Suprapubic skin (tissue), 4 donors: ENCODE results near the gene SERGEF. TPM values are rescaled to one million over a fixed set of nuclear protein-coding genes. Genes with fewer than 3 reads are reported as not detected.
"Not testable (repeated sequence)": the region's sequence is repeated elsewhere in the genome, so short reads cannot be mapped to it uniquely, and the experiment has no call there.

Source experiments
- DNase-seq, 2 donors: peaks; one replicate each; pipeline ENCODE4 v3.0.0-alpha.2; 2019; ENCODE audit warnings: low spot score in 2 of 2
- H3K27ac ChIP-seq: fragments of 200-600 bp; sonication (generic); one replicate; pipeline ENCODE4 v1.5.1; 2019
- H3K27me3 ChIP-seq: fragments of 200-600 bp; sonication (generic); one replicate; pipeline ENCODE4 v1.5.1; 2019
- H3K36me3 ChIP-seq: fragments of 200-600 bp; sonication (generic); one replicate; pipeline ENCODE4 v1.5.1; 2019
- H3K4me1 ChIP-seq: fragments of 200-600 bp; sonication (generic); one replicate; pipeline ENCODE4 v1.5.1; 2019
- H3K4me3 ChIP-seq: fragments of 200-600 bp; sonication (generic); one replicate; pipeline ENCODE4 v1.5.1; 2019; ENCODE audit warnings: mild to moderate bottlenecking
- H3K9me3 ChIP-seq: fragments of 200-600 bp; sonication (generic); one replicate; pipeline ENCODE4 v1.5.1; 2019
- CTCF ChIP-seq, 2 donors: fragments of 200-600 bp in 1 of 2; fragments of 450-650 bp in 1 of 2; sonication (generic) in 1 of 2; IDR thresholded peaks; one replicate each; pipeline ENCODE4 v1.5.1; 2016 to 2019; ENCODE audit warnings: antibody characterized with exemption in 2 of 2, mild to moderate bottlenecking in 1 of 2, moderate library complexity in 1 of 2
- EP300 ChIP-seq: sonication (generic); formaldehyde crosslinking; IDR thresholded peaks from one replicate; pipeline ENCODE4 v1.6.1; 2017; ENCODE audit warnings: antibody characterized with exemption
- POLR2A ChIP-seq, 2 donors: fragments of 450-650 bp; IDR thresholded peaks; one replicate each; pipeline ENCODE4 v1.6.1; 2017; ENCODE audit warnings: antibody characterized with exemption in 2 of 2, mild to moderate bottlenecking in 2 of 2, moderate library complexity in 2 of 2
- POLR2AphosphoS5 ChIP-seq, 3 donors: sonication (generic); formaldehyde crosslinking; IDR thresholded peaks; one replicate each; pipeline ENCODE4 v1.6.1; 2017; ENCODE audit warnings: antibody characterized with exemption in 3 of 3
- WGBS: methylation state at CpG from one replicate; pipeline ENCODE4 v1.1.5; 2018; 5-methylcytosine and 5-hydroxymethylcytosine counted together
- total RNA-seq, 4 donors: library from RNA; depleted of rRNA; stranded (reverse); fragments of >200 nt; gene quantifications; one replicate each; pipeline ENCODE4 v1.1.0, GENCODE V29; 2016

The SERGEF gene
- total RNA-seq, 4 donors from 2014 or later, result 24.1 to 37.4 (median 29.9) TPM

- Histone ChIP-seq H3K27ac (no peak overlapping the region), H3K36me3 (peaks cover 10% of the 10 kb centered on the region), H3K27me3 (no peaks in the 10 kb centered on the region), H3K4me1 (peaks cover 25% of the 10 kb centered on the region), H3K9me3 (no peaks in the 10 kb centered on the region), H3K4me3 (no peak overlapping the region)
- DNase-seq, result no peak
- 82% methylated on average over 10 of the region's 10 CpGs for WGBS
- no peak for TF ChIP-seq POLR2AphosphoS5 (IDR thresholded peaks at IDR 0.05)
- TF ChIP-seq EP300, result no peak
- TF ChIP-seq POLR2A (IDR thresholded peaks at IDR 0.05), result no peak
- no peak for TF ChIP-seq CTCF (IDR thresholded peaks at IDR 0.05)
Measured at GRCh38 chr11:18010977-18011586, 1.8 kb downstream of the SERGEF start.

GRCh38 chr11:18010121-18010670, 2.7 kb downstream of the SERGEF start:
- no peaks in the 10 kb centered on the region for H3K27me3 ChIP-seq
- no peak for TF ChIP-seq POLR2AphosphoS5 (IDR thresholded peaks at IDR 0.05)
- TF ChIP-seq CTCF (IDR thresholded peaks at IDR 0.05), result no peak
- no peak for TF ChIP-seq EP300
- no peak for TF ChIP-seq POLR2A (IDR thresholded peaks at IDR 0.05)
- H3K27ac ChIP-seq, result no peak overlapping the region
- peaks cover 19% of the 10 kb centered on the region for H3K36me3 ChIP-seq
- H3K4me3 ChIP-seq, result no peak overlapping the region
- DNase-seq, result no peak
- peaks cover 25% of the 10 kb centered on the region for H3K4me1 ChIP-seq
- H3K9me3 ChIP-seq, result no peaks in the 10 kb centered on the region

GRCh38 chr11:18005376-18006129, 7.3 kb downstream of the SERGEF start:
- Histone ChIP-seq H3K4me3 (no peak overlapping the region), H3K27me3 (no peaks in the 10 kb centered on the region), H3K4me1 (peaks cover 4% of the 10 kb centered on the region), H3K9me3 (no peaks in the 10 kb centered on the region), H3K36me3 (peaks cover 58% of the 10 kb centered on the region), H3K27ac (no peak overlapping the region)
- 86% methylated on average over 4 of the region's 4 CpGs for WGBS
- DNase-seq, result no peak
- TF ChIP-seq POLR2AphosphoS5 (IDR thresholded peaks at IDR 0.05) (no peak), POLR2A (IDR thresholded peaks at IDR 0.05) (no peak), EP300 (no peak), CTCF (IDR thresholded peaks at IDR 0.05) (no peak)

- Histone ChIP-seq H3K27me3 (no peaks in the 10 kb centered on the region), H3K36me3 (peaks cover 75% of the 10 kb centered on the region), H3K9me3 (no peaks in the 10 kb centered on the region), H3K4me3 (no peak overlapping the region), H3K4me1 (no peaks in the 10 kb centered on the region), H3K27ac (no peak overlapping the region)
- WGBS, result 82% methylated on average over 2 of the region's 2 CpGs
- TF ChIP-seq POLR2A (IDR thresholded peaks at IDR 0.05), result no peak
- no peak for DNase-seq
Measured at GRCh38 chr11:18001191-18001590, 11.7 kb downstream of the SERGEF start.

- H3K4me3 ChIP-seq, result no peak overlapping the region
- TF ChIP-seq EP300 (no peak), POLR2A (IDR thresholded peaks at IDR 0.05) (no peak), POLR2AphosphoS5 (IDR thresholded peaks at IDR 0.05) (no peak), CTCF (IDR thresholded peaks at IDR 0.05) (no peak)
- H3K4me1 ChIP-seq, result no peaks in the 10 kb centered on the region
- no peaks in the 10 kb centered on the region for H3K9me3 ChIP-seq
- H3K36me3 ChIP-seq, result peaks cover 74% of the 10 kb centered on the region
- WGBS, result 100% methylated on average over 1 of the region's 1 CpG
- H3K27me3 ChIP-seq, result no peaks in the 10 kb centered on the region
- no peak for DNase-seq
- H3K27ac ChIP-seq, result no peak overlapping the region
Measured at GRCh38 chr11:18000760-18001159, 12.1 kb downstream of the SERGEF start.

- H3K27me3 ChIP-seq, H3K4me1 ChIP-seq, H3K27ac ChIP-seq, H3K4me3 ChIP-seq, DNase-seq, H3K9me3 ChIP-seq: not testable (repeated sequence)
- WGBS, result 98% methylated on average over 4 of the region's 4 CpGs
- H3K36me3 ChIP-seq, result peaks cover 72% of the 10 kb centered on the region
Measured at GRCh38 chr11:18000128-18000527, 12.7 kb downstream of the SERGEF start.
